ENCODE results near the gene MED25. TPM values are rescaled to one million over a fixed set of nuclear protein-coding genes. Genes with fewer than 3 reads are reported as not detected.

The MED25 gene
- total and polyA plus RNA-seq, 9 of the 15 experiments (the other 6 are each of a cell fraction or from before 2014, with no cell fraction given) = 4.1 to 93.9 (median 19.3) TPM

DNA sequence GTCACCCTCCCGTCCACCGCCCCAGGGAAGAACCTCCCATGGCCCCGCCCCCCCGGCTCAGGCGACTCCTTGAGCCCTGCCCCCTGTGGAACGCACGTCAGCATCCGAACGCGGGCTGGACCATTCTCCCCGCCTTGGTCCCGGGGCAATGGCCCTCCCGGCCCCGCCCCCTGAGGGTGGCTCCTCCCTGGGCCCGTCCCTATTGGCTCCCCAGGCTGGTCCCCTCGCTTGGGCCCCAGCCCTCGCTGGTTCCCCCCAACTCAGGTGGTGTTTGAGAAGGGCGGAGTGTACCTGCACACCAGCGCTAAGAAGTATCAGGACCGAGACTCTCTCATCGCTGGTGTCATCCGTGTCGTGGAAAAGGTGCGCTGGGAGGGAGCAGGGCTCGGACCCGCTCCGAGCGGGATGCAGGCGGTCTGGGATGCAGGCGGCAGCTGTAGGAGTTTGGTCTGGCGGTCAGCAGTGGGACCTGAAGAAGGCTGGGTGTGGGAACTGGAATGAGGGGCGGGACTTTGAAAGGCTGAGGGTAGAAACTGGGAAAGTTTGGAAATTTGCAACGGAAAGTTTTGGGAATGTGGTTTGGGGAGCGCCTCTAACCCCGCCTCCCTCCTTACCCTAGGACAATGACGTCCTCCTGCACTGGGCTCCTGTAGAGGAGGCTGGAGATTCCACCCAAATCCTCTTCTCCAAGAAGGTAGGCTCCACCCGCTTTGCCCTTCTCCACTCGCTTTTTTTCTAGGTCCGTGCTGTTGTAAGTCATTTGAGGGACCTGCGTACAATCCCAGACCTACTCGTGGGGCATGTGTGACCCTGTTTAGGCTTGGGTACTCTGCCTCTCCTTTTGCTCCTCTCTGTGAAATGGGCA lies 60.0 kb downstream of the MED25 start (continued):
- TF ChIP-seq MBD2 (IDR thresholded peaks at IDR 0.05; ENCODE audit: borderline replicate concordance, low read depth) (no peak), SIN3A (IDR thresholded peaks at IDR 0.05; ENCODE audit: borderline replicate concordance in 2 of 2, control insufficient read depth in 1 of 2, low read depth in 2 of 2, low read length in 2 of 2) (no peak), BDP1 (IDR thresholded peaks at IDR 0.05; ENCODE audit: insufficient read depth, insufficient read length) (no peak), PCBP2 (IDR thresholded peaks at IDR 0.05; ENCODE audit: low read depth, low read length, poor library complexity, severe bottlenecking) (no peak), XRCC4 (IDR thresholded peaks at IDR 0.05; ENCODE audit: extremely low read depth, insufficient read depth, insufficient read length) (no peak), CTBP1 (IDR thresholded peaks at IDR 0.05; ENCODE audit: borderline replicate concordance) (peak; percentile 67; the same call in 1 of the 2 replicates), NBN (IDR thresholded peaks at IDR 0.05; ENCODE audit: low read depth) (no peak), ATF7 (IDR thresholded peaks at IDR 0.05) (no peak), SNIP1 (IDR thresholded peaks at IDR 0.05; ENCODE audit: low read depth) (no peak), ELF4 (CRISPR knock-in tag; IDR thresholded peaks at IDR 0.05) (0 out of 2 replicates have a peak, but pooled peaks have one; percentile 10)
- TF ChIP-seq, protein P1, sequence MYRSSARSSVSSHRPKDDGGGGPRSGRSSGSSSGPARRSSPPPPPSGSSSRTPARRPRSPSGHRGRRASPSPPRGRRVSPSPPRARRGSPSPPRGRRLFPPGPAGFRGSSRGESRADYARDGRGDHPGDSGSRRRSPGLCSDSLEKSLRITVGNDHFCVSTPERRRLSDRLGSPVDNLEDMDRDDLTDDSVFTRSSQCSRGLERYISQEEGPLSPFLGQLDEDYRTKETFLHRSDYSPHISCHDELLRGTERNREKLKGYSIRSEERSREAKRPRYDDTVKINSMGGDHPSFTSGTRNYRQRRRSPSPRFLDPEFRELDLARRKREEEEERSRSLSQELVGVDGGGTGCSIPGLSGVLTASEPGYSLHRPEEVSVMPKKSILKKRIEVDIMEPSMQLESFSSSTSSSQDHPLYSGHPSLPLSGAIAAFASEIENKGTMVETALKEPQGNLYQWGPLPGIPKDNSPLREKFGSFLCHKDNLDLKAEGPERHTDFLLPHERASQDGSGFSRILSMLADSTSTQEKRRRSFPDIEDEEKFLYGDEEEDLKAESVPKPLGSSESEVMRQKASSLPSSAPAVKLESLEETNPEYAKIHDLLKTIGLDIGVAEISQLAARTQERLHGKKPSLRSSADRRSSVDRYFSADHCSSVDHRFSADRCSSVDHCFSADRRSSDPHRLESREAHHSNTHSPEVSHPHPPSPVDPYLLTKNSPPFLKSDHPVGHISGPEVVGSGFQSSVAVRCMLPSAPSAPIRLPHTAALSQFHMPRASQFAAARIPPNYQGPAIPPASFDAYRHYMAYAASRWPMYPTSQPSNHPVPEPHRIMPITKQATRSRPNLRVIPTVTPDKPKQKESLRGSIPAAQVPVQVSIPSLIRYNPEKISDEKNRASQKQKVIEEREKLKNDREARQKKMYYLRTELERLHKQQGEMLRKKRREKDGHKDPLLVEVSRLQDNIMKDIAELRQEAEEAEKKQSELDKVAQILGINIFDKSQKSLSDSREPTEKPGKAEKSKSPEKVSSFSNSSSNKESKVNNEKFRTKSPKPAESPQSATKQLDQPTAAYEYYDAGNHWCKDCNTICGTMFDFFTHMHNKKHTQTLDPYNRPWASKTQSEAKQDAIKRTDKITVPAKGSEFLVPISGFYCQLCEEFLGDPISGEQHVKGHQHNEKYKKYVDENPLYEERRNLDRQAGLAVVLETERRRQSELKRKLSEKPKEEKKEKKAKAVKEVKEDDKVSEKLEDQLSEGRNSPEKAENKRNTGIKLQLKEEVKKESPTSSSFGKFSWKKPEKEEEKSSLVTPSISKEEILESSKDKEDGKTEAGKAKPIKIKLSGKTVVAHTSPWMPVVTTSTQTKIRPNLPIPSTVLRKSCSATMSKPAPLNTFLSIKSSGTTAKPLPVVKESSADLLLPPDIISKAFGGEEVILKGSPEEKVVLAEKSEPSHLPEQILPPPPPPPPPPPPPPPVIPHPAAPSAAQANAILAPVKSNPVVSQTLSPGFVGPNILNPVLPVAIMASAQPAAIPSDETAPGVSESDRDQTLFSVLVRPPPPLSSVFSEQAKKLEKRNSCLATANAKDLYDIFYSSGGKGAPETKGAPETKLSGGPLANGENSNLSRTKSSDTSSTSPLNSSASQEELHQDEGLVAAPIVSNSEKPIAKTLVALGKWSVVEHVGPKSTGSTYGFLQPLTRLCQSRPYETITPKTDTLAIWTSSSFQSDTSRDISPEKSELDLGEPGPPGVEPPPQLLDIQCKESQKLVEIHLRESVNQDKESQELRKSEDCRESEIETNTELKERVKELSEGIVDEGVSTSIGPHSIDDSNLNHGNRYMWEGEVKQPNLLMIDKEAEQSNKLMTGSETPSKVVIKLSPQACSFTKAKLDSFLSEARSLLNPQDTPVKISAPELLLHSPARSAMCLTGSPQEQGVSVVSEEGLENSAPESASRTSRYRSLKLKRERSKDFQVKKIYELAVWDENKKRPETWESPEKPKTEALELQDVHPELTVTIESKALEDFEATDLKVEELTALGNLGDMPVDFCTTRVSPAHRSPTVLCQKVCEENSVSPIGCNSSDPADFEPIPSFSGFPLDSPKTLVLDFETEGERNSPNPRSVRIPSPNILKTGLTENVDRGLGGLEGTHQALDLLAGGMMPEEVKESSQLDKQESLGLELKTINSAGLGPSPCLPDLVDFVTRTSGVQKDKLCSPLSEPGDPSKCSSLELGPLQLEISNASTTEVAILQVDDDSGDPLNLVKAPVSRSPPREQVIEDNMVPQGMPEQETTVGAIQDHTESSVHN (IDR thresholded peaks at IDR 0.05; ENCODE audit: borderline replicate concordance in 1 of 2, low read depth in 1 of 2) = no peak
- TF ChIP-seq, protein P2, sequence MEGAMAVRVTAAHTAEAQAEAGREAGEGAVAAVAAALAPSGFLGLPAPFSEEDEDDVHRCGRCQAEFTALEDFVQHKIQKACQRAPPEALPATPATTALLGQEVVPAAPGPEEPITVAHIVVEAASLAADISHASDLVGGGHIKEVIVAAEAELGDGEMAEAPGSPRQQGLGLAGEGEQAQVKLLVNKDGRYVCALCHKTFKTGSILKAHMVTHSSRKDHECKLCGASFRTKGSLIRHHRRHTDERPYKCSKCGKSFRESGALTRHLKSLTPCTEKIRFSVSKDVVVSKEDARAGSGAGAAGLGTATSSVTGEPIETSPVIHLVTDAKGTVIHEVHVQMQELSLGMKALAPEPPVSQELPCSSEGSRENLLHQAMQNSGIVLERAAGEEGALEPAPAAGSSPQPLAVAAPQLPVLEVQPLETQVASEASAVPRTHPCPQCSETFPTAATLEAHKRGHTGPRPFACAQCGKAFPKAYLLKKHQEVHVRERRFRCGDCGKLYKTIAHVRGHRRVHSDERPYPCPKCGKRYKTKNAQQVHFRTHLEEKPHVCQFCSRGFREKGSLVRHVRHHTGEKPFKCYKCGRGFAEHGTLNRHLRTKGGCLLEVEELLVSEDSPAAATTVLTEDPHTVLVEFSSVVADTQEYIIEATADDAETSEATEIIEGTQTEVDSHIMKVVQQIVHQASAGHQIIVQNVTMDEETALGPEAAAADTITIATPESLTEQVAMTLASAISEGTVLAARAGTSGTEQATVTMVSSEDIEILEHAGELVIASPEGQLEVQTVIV (CRISPR knock-in tag; IDR thresholded peaks at IDR 0.05; ENCODE audit: borderline replicate concordance) = no peak
- TF ChIP-seq, protein P3, sequence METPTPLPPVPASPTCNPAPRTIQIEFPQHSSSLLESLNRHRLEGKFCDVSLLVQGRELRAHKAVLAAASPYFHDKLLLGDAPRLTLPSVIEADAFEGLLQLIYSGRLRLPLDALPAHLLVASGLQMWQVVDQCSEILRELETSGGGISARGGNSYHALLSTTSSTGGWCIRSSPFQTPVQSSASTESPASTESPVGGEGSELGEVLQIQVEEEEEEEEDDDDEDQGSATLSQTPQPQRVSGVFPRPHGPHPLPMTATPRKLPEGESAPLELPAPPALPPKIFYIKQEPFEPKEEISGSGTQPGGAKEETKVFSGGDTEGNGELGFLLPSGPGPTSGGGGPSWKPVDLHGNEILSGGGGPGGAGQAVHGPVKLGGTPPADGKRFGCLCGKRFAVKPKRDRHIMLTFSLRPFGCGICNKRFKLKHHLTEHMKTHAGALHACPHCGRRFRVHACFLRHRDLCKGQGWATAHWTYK (CRISPR knock-in tag; IDR thresholded peaks at IDR 0.05) = no peak

All from K562 (cell line).